PC-9 (cell line): ENCODE results near the gene STAMBP. TPM values are rescaled to one million over a fixed set of nuclear protein-coding genes. Genes with fewer than 3 reads are reported as not detected.
"Not testable (repeated sequence)": the region's sequence is repeated elsewhere in the genome, so short reads cannot be mapped to it uniquely, and the experiment has no call there.

Experiments
- BruUV-seq: library from RNA; stranded (reverse); fragments of 400-500 nt; replicated peaks from 2 replicates; lab custom pipeline; 2021; lab: Mats Ljungman, UMichigan
- CTCF ChIA-PET: fragments of 300-600 bp; sonication (Branson Sonifier 250); formaldehyde crosslinking; loops from one replicate; lab custom pipeline; 2022; ENCODE audit warnings: antibody characterized with exemption; lab: Charles Lee
- POLR2A ChIA-PET: fragments of 300-600 bp; sonication (Branson Sonifier 250); formaldehyde crosslinking; loops from one replicate; lab custom pipeline; 2022; ENCODE audit warnings: antibody characterized with exemption; ENCODE audit not compliant: unreplicated experiment; lab: Charles Lee
- DNase-seq, 2 experiments: peaks; one replicate each; pipeline versions ENCODE4 v3.0.0 to v3.0.0-alpha.2; 2015 to 2022; ENCODE audit warnings: mixed read lengths in 1 of 2
- H2AFZ ChIP-seq: fragments of 200-600 bp; sonication (generic); 2 replicates; pipeline ENCODE4 v1.8.1; 2017; ENCODE audit warnings: antibody characterized with exemption
- H3F3A ChIP-seq: fragments of 200-600 bp; sonication (generic); 2 replicates; pipeline ENCODE4 v1.8.1; 2017; ENCODE audit warnings: antibody characterized with exemption, mild to moderate bottlenecking, low read depth; ENCODE audit not compliant: insufficient read depth
- H3K27ac ChIP-seq: fragments of 200-600 bp; sonication (generic); 2 replicates; pipeline ENCODE4 v1.6.1; 2016; ENCODE audit warnings: mixed run types
- H3K27me3 ChIP-seq: fragments of 200-600 bp; sonication (generic); 2 replicates; pipeline ENCODE4 v1.6.1; 2016; ENCODE audit warnings: low read depth, mixed run types; ENCODE audit not compliant: insufficient read depth
- H3K36me3 ChIP-seq: fragments of 200-600 bp; sonication (generic); 2 replicates; pipeline ENCODE4 v1.6.1; 2016; ENCODE audit warnings: low read depth, mixed run types
- H3K4me1 ChIP-seq: fragments of 200-600 bp; sonication (generic); replicated peaks from 2 replicates; pipeline ENCODE4 v1.6.1; 2016; ENCODE audit warnings: mixed run types; ENCODE audit not compliant: insufficient read depth
- H3K4me2 ChIP-seq: fragments of 200-600 bp; sonication (generic); 2 replicates; pipeline ENCODE4 v1.6.1; 2017; ENCODE audit warnings: mixed run types
- H3K4me3 ChIP-seq: fragments of 200-600 bp; sonication (generic); 2 replicates; pipeline ENCODE4 v1.6.1; 2016; ENCODE audit warnings: mixed run types
- H3K79me2 ChIP-seq: fragments of 200-600 bp; sonication (generic); 2 replicates; pipeline ENCODE4 v1.6.1; 2017; ENCODE audit warnings: low read depth, mixed run types
- H3K9me2 ChIP-seq: fragments of 200-600 bp; sonication (generic); 2 replicates; pipeline ENCODE4 v1.8.1; 2017; ENCODE audit warnings: mild to moderate bottlenecking; ENCODE audit not compliant: insufficient read depth
- H3K9me3 ChIP-seq: fragments of 200-600 bp; sonication (generic); 2 replicates; pipeline ENCODE4 v1.8.1; 2016; ENCODE audit warnings: low read depth; ENCODE audit not compliant: insufficient read depth
- H4K20me1 ChIP-seq: fragments of 200-600 bp; sonication (generic); 2 replicates; pipeline ENCODE4 v1.8.1; 2017; ENCODE audit not compliant: insufficient read depth
- EZH2 ChIP-seq: fragments of 200-600 bp; sonication (generic); IDR thresholded peaks from 2 replicates; pipeline ENCODE4 v1.8.0; 2017; ENCODE audit warnings: antibody characterized with exemption, low read depth
- intact Hi-C: fragments of 100-400 bp; cut with micrococcal nuclease; formaldehyde crosslinking; loops from one replicate; pipeline ENCODE4 v1.10.0; 2022; ENCODE audit not compliant: unreplicated experiment
- total RNA-seq: library from RNA; stranded (reverse); gene quantifications from 2 replicates; pipeline ENCODE4 v1.2.3, GENCODE V29; 2021
- TF ChIP-seq, protein P1 (sequence below): fragments of 200-600 bp; sonication (generic); conservative IDR thresholded peaks from 2 replicates; pipeline ENCODE4 v1.6.1; 2017; ENCODE audit warnings: mixed run types, antibody characterized with exemption, mild to moderate bottlenecking, moderate library complexity

The STAMBP gene
- total RNA-seq, 1 experiment from 2014 or later = 52.2 TPM

DNA sequence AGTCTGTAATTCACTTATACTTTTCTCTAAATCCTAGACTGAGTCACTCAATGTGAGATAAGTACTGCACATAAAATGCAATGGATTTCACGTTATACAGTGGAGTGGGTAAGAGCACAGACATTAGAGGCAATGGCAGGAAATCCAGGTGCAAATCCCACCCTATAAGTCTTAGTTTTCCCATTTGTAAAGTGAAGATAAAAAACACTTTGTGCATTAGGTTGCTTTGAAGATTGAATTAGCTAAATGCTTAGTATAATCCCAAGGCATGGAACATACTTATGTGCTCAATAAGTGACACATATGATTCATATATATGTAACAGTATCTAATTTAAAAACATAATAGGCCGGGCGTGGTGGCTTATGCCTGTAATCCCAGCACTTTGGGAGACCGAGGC, 74.6 kb downstream of the STAMBP start:
- DNase-seq = no peak

DNA sequence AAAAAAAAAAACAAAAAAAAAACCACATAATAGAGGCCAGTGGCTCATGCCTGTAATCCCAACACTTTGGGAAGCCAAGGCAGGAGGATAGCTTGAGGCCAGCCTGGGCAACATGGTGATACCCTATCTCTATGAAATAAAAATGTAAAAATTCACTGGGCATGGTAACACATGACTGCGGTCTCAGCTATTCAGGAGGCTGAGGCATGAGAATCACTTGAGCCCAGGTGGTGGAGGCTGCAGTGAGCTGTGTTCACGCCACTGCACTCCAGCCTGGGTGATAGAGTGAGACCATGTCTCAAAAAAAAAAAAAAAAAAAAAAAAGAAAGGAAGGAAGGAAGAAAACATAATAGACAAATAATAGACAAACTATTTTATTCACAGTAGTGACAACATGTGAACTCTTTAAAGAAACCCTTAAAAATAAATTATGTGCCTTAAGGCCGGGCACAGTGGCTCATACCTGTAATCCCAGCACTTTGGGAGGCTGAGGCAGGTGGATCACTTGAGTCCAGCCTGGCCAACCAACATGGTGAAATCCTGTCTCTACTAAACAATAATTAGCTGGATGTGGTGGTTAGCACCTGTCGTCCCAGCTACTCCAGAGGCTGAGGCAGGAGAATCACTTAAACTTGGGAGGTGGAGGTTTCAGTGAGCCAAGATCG, 75.3 kb downstream of the STAMBP start:
- H3K4me2 ChIP-seq = not testable (repeated sequence)
- POLR2A ChIA-PET = interaction anchor here (0.6 kb wide), 1 partner anchor 406 kb away, joined by 3 read pairs; no protein-coding TSS in a partner anchor

More for the DNA sequence above, 74.6 kb downstream of the STAMBP start:
- Histone ChIP-seq H3K9me2 (no peaks in the 10 kb centered on the region; the same call in 1 of the 2 replicates), H4K20me1 (no peaks in the 10 kb centered on the region), H3K27ac (no peak overlapping the region), H3K27me3 (no peaks in the 10 kb centered on the region), H3K79me2 (no peaks in the 10 kb centered on the region), H3K4me2 (no peak overlapping the region), H3K9me3 (no peaks in the 10 kb centered on the region), H2AFZ (no peak overlapping the region), H3K4me3 (no peak overlapping the region), H3K36me3 (no peaks in the 10 kb centered on the region), H3K4me1 (no peaks in the 10 kb centered on the region), H3F3A (peaks cover 3% of the 10 kb centered on the region; the same call in 1 of the 2 replicates)
- CTCF ChIA-PET = no interaction called here
- TF ChIP-seq, protein P1, sequence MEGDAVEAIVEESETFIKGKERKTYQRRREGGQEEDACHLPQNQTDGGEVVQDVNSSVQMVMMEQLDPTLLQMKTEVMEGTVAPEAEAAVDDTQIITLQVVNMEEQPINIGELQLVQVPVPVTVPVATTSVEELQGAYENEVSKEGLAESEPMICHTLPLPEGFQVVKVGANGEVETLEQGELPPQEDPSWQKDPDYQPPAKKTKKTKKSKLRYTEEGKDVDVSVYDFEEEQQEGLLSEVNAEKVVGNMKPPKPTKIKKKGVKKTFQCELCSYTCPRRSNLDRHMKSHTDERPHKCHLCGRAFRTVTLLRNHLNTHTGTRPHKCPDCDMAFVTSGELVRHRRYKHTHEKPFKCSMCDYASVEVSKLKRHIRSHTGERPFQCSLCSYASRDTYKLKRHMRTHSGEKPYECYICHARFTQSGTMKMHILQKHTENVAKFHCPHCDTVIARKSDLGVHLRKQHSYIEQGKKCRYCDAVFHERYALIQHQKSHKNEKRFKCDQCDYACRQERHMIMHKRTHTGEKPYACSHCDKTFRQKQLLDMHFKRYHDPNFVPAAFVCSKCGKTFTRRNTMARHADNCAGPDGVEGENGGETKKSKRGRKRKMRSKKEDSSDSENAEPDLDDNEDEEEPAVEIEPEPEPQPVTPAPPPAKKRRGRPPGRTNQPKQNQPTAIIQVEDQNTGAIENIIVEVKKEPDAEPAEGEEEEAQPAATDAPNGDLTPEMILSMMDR = no peak
- TF ChIP-seq EZH2 = no peak
- POLR2A ChIA-PET = no interaction called here
- intact Hi-C loops = no loop called here
- BruUV-seq = no TSS peak

DNA sequence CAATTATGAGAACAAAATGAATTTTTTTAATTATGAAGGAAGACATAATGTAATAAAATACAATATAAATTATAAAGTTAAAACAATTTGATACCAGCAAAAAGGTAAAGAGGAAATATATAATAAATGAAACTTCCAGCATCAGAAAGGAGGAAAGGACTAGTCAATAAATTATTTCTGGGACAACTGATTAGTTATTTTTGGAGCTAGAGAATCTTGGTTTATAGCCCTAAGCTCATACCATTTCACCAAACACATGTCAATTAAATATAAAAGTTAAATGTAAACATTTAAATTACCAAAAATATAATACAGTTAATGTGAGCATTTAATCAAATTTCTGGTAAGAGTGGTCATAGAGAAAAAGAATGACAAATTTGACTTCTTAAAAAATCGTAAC, 76.2 kb downstream of the STAMBP start:
- no peaks in the 10 kb centered on the region for H3K27me3 ChIP-seq
- no peaks in the 10 kb centered on the region for H4K20me1 ChIP-seq
- DNase-seq = no peak
- no peaks in the 10 kb centered on the region for H3K9me3 ChIP-seq
- H3K9me2 ChIP-seq = no peaks in the 10 kb centered on the region; the same call in 1 of the 2 replicates
- H3K4me3 ChIP-seq = no peak overlapping the region
- H3K79me2 ChIP-seq = no peaks in the 10 kb centered on the region
- no peaks in the 10 kb centered on the region for H3K4me1 ChIP-seq
- no peaks in the 10 kb centered on the region for H3K36me3 ChIP-seq
- intact Hi-C loops = no loop called here
- no TSS peak for BruUV-seq
- H3K4me2 ChIP-seq = no peak overlapping the region
- no peak overlapping the region for H2AFZ ChIP-seq
- ChIA-PET POLR2A (no interaction called here), CTCF (no interaction called here)
- no peak overlapping the region for H3K27ac ChIP-seq
- peaks cover 3% of the 10 kb centered on the region; the same call in 1 of the 2 replicates for H3F3A ChIP-seq
- no peak for TF ChIP-seq EZH2
- TF ChIP-seq, protein P1 = no peak

More for the DNA sequence above, 75.3 kb downstream of the STAMBP start:
- DNase-seq, CTCF ChIA-PET, BruUV-seq, H3K36me3 ChIP-seq, H2AFZ ChIP-seq, H3K4me3 ChIP-seq, H3F3A ChIP-seq, H3K9me2 ChIP-seq, H3K27me3 ChIP-seq, intact Hi-C loops, H3K9me3 ChIP-seq, H3K4me1 ChIP-seq, H3K79me2 ChIP-seq, H3K27ac ChIP-seq, H4K20me1 ChIP-seq: not testable (repeated sequence)
